Spleen (tissue), 11 donors: ENCODE results near the gene SPDYE6. TPM values are rescaled to one million over a fixed set of nuclear protein-coding genes. Genes with fewer than 3 reads are reported as not detected.
A peak's percentile ranks its signal among the peaks of the same experiment; 100 is the strongest.

Source experiments
- DNase-seq: peaks from one replicate; pipeline ENCODE4 v3.0.0-alpha.2; 2020
- H3K27ac ChIP-seq, 8 donors: fragments of 200-600 bp; sonication (generic) in 7 of 8; 1 replicate in 4 of 8; 2 replicates in 4 of 8; pipeline versions ENCODE4 v1.5.0 to v1.8.0; 2016 to 2021; ENCODE audit warnings: inconsistent platforms in 4 of 8, mild to moderate bottlenecking in 4 of 8, moderate library complexity in 1 of 8
- H3K27me3 ChIP-seq, 7 donors: fragments of 200-600 bp; sonication (generic) in 6 of 7; replicated peaks in 1 of 7; 1 replicate in 4 of 7; 2 replicates in 3 of 7; pipeline versions ENCODE4 v1.5.0 to v1.8.0; 2016 to 2021; ENCODE audit warnings: inconsistent platforms in 3 of 7, mild to moderate bottlenecking in 1 of 7
- H3K36me3 ChIP-seq, 6 donors: fragments of 200-600 bp; sonication (generic) in 5 of 6; 1 replicate in 4 of 6; 2 replicates in 2 of 6; pipeline versions ENCODE4 v1.5.0 to v1.8.0; 2016 to 2021; ENCODE audit warnings: inconsistent platforms in 2 of 6
- H3K4me1 ChIP-seq, 6 donors: fragments of 200-600 bp; sonication (generic) in 5 of 6; 1 replicate in 3 of 6; 2 replicates in 3 of 6; pipeline versions ENCODE4 v1.5.0 to v1.8.0; 2016 to 2021; ENCODE audit warnings: inconsistent platforms in 3 of 6
- H3K4me3 ChIP-seq, 8 donors: fragments of 200-600 bp; sonication (generic) in 7 of 8; 1 replicate in 4 of 8; 2 replicates in 4 of 8; pipeline versions ENCODE4 v1.5.0 to v1.8.0; 2016 to 2021; ENCODE audit warnings: inconsistent platforms in 4 of 8, mild to moderate bottlenecking in 4 of 8, moderate library complexity in 2 of 8
- H3K9me3 ChIP-seq, 8 donors: fragments of 200-600 bp; sonication (generic) in 7 of 8; 1 replicate in 4 of 8; 2 replicates in 4 of 8; pipeline versions ENCODE4 v1.5.0 to v1.8.0; 2016 to 2021; ENCODE audit warnings: inconsistent platforms in 4 of 8
- POLR2A ChIP-seq, 3 donors: fragments of 450-650 bp; IDR thresholded peaks; one replicate each; pipeline ENCODE4 v1.5.1; 2017; ENCODE audit warnings: antibody characterized with exemption in 3 of 3, mild to moderate bottlenecking in 1 of 3
- POLR2AphosphoS5 ChIP-seq, 3 donors: sonication (generic); formaldehyde crosslinking; IDR thresholded peaks; one replicate each; pipeline ENCODE4 v1.5.1; 2017; ENCODE audit warnings: antibody characterized with exemption in 3 of 3
- WGBS, 5 donors: extraction: QIAGEN DNeasy Blood & Tissue Kit in 3 of 5; methylation state at CpG; one replicate each; pipeline versions ENCODE4 v1.1.5 to v1.1.7; 2013 to 2018; 5-methylcytosine and 5-hydroxymethylcytosine counted together
- intact Hi-C: fragments of 100-400 bp; cut with DNase I; formaldehyde crosslinking; loops from one replicate; pipeline ENCODE4 v1.15.0; 2023; ENCODE audit warnings: low total_unique reads
- polyA plus RNA-seq, 3 donors: library from polyadenylated mRNA; stranded (reverse); fragments of 200-250 nt; gene quantifications; one replicate each; pipeline ENCODE4 v1.2.1, GENCODE V29; 2013
- total RNA-seq, 7 donors: library from RNA; depleted of rRNA in 3 of 7; stranded (reverse); fragments of >200 nt in 3 of 7; fragmentation: NEBNext Ultra II Directional in 4 of 7; extraction: Animal tissue kit (Norgen Biotek cat#: 25700) in 4 of 7; gene quantifications; one replicate each; pipeline versions ENCODE4 v1.1.0 to v1.2.1, GENCODE V29; 2016 to 2021
- TF ChIP-seq, protein P1 (sequence below), 11 experiments: fragments of 200-600 bp in 7 of 11; fragments of 450-650 bp in 4 of 11; sonication (generic) in 4 of 11; IDR thresholded peaks in 8 of 11; conservative IDR thresholded peaks in 3 of 11; 1 replicate in 7 of 11; 2 replicates in 4 of 11; pipeline versions ENCODE4 v1.4.0 to v1.8.0; 2016 to 2021; ENCODE audit warnings: antibody characterized with exemption in 11 of 11, inconsistent platforms in 4 of 11, mild to moderate bottlenecking in 1 of 11
- donor health status: healthy with polysubstance abuse.
- donor health status: DM: no; HTN: no; CAD: no; lungs with moderate emphysema.
- donor health status: DM: no; HTN: no; CAD: no.
- donor health status: Bipolar disorder and iron deficiency.
- donor health status: healthy.
- donor health status: DM: no; HTN: no; CAD: no.
- donor health status: DM: yes; HTN: yes; CAD: no.

SPDYE6 gene
- total and polyA plus RNA-seq, 10 donors: 0.06 TPM; not detected in 9

- no peak overlapping the region for H3K27ac ChIP-seq
- DNase-seq: peak; percentile 40
- peaks cover 0 to 44% (median 3%) of the 10 kb centered on the region in 6 donors for H3K36me3 ChIP-seq
- H3K4me1 ChIP-seq: peaks cover 0 to 23% (median 8%) of the 10 kb centered on the region in 6 donors
- peaks cover 0 to 21% (median 0%) of the 10 kb centered on the region in 7 donors for H3K27me3 ChIP-seq
- no peaks in the 10 kb centered on the region for H3K9me3 ChIP-seq
- no peak for TF ChIP-seq POLR2AphosphoS5 (IDR thresholded peaks at IDR 0.05)
- TF ChIP-seq POLR2A (IDR thresholded peaks at IDR 0.05): no peak
- TF ChIP-seq, protein P1, sequence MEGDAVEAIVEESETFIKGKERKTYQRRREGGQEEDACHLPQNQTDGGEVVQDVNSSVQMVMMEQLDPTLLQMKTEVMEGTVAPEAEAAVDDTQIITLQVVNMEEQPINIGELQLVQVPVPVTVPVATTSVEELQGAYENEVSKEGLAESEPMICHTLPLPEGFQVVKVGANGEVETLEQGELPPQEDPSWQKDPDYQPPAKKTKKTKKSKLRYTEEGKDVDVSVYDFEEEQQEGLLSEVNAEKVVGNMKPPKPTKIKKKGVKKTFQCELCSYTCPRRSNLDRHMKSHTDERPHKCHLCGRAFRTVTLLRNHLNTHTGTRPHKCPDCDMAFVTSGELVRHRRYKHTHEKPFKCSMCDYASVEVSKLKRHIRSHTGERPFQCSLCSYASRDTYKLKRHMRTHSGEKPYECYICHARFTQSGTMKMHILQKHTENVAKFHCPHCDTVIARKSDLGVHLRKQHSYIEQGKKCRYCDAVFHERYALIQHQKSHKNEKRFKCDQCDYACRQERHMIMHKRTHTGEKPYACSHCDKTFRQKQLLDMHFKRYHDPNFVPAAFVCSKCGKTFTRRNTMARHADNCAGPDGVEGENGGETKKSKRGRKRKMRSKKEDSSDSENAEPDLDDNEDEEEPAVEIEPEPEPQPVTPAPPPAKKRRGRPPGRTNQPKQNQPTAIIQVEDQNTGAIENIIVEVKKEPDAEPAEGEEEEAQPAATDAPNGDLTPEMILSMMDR (IDR thresholded peaks at IDR 0.05 in 8 of 11, conservative IDR thresholded peaks at IDR 0.05 in 3 of 11): no peak
- H3K4me3 ChIP-seq: no peak overlapping the region
- intact Hi-C loops: no loop called here
- whole genome bisulfite sequencing, 5 donors: 59 to 72% (median 67%) methylated on average over 6 to 8 of the region's 8 CpGs
Measured at GRCh38 chr7:102322202-102322715, 34.0 kb downstream of the SPDYE6 start.

- Histone ChIP-seq H3K9me3 (no peaks in the 10 kb centered on the region), H3K4me3 (peak overlapping the region in 1 of 8 donors; percentile 41), H3K36me3 (peaks cover 0 to 51% (median 6%) of the 10 kb centered on the region in 6 donors), H3K27me3 (peaks cover 0 to 21% (median 0%) of the 10 kb centered on the region in 7 donors), H3K4me1 (peaks cover 0 to 23% (median 8%) of the 10 kb centered on the region in 6 donors), H3K27ac (no peak overlapping the region)
- intact Hi-C loops: no loop called here
- DNase-seq: peak; percentile 78
- TF ChIP-seq POLR2AphosphoS5 (IDR thresholded peaks at IDR 0.05): no peak
- TF ChIP-seq, protein P1 (IDR thresholded peaks at IDR 0.05 in 8 of 11, conservative IDR thresholded peaks at IDR 0.05 in 3 of 11): no peak
- TF ChIP-seq POLR2A (IDR thresholded peaks at IDR 0.05): no peak
- whole genome bisulfite sequencing, 5 donors: 49 to 63% (median 54%) methylated on average over 55 to 73 of the region's 73 CpGs
Measured at GRCh38 chr7:102321351-102322201, 34.7 kb downstream of the SPDYE6 start.

GRCh38 chr7:102320601-102321350 is 35.5 kb downstream of the SPDYE6 start:
- DNase-seq: peak; percentile 54
- WGBS, 5 donors: 76 to 91% (median 82%) methylated on average over 26 to 37 of the region's 37 CpGs
- Histone ChIP-seq H3K27ac (no peak overlapping the region), H3K4me1 (peaks cover 0 to 23% (median 8%) of the 10 kb centered on the region in 6 donors), H3K27me3 (peaks cover 0 to 21% (median 0%) of the 10 kb centered on the region in 7 donors), H3K36me3 (peaks cover 0 to 59% (median 6%) of the 10 kb centered on the region in 6 donors), H3K9me3 (no peaks in the 10 kb centered on the region), H3K4me3 (peak overlapping the region in 1 of 8 donors; percentile 41)
- intact Hi-C loops: no loop called here
- TF ChIP-seq POLR2A (IDR thresholded peaks at IDR 0.05): no peak
- TF ChIP-seq POLR2AphosphoS5 (IDR thresholded peaks at IDR 0.05): peak in 2 of 3 donors; percentile 28 to 66

DNA sequence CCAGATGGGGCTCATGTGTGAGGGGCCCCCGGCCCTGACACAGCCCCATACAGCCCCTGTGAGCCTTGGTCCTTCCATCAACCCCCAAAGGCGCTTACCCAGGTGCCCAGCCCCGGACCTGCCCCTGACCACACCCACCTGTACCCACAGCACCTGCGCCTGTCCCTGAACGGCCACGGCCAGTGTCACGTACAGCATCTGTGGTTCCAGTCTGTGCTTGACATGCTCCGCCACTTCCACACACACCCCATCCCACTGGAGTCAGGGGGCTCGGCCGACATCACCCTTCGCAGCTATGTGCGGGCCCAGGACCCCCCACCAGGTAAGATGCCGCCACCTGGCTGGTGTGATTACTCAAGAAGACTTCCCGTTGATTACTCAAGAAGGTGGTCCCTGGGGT is 36.1 kb downstream of the SPDYE6 start:
- TF ChIP-seq, protein P1 (IDR thresholded peaks at IDR 0.05 in 8 of 11, conservative IDR thresholded peaks at IDR 0.05 in 3 of 11): no peak
- peak in 1 of 3 donors; percentile 14 for TF ChIP-seq POLR2AphosphoS5 (IDR thresholded peaks at IDR 0.05)
- no peak for TF ChIP-seq POLR2A (IDR thresholded peaks at IDR 0.05)
- 87 to 92% (median 90%) methylated on average over 13 to 14 of the region's 14 CpGs for WGBS, 5 donors
- no peak overlapping the region for H3K27ac ChIP-seq
- intact Hi-C loops: no loop called here
- peaks cover 0 to 21% (median 0%) of the 10 kb centered on the region in 7 donors for H3K27me3 ChIP-seq
- H3K36me3 ChIP-seq: peaks cover 0 to 64% (median 7%) of the 10 kb centered on the region in 6 donors
- H3K4me3 ChIP-seq: no peak overlapping the region
- peaks cover 0 to 23% (median 8%) of the 10 kb centered on the region in 6 donors for H3K4me1 ChIP-seq
- peak; percentile 71 for DNase-seq
- no peaks in the 10 kb centered on the region for H3K9me3 ChIP-seq
